ENCODE data around the gene GTSF1L.

Gene GTSF1L

DNA sequence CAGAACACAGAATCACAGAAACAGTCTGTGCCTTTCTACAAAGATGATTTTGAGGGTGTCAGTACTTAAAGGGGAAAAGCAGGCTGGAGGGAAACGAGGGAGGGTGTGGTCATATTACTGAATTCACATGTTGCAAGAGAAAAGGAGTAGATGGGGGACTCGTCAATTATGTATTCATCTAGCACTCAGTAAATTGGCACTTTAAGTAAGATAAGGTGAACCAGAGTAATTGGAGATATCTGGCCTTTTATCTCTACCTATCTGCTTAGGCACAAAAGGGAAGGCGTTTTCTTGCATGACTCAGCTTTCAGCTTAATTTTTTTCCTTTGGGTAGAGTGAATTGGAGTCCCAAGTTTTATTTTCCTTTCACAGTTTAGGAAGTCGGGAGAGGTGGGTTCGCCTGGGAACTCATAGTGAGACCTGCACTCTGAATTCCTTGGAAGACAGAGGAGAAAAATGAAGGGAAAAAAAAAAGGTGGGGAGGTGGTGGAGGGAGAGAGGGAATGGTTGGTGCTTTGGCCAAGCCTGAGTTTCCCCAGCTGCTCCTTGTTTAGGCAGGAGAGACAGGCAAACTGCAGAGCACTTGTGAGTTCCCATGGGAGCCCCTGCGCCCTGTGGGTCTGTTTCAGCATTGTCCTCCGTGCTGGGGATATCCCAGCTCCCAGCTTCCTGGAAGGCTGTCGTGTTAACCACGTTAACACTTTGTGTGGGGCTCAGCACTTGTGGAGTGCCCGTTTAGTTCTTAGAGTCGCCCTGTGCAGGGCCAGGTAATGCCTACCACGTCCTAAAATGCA, 19.7 kb upstream of the GTSF1L start:
- DNase-seq (ENCODE audit: low spot score): no peak

DNA sequence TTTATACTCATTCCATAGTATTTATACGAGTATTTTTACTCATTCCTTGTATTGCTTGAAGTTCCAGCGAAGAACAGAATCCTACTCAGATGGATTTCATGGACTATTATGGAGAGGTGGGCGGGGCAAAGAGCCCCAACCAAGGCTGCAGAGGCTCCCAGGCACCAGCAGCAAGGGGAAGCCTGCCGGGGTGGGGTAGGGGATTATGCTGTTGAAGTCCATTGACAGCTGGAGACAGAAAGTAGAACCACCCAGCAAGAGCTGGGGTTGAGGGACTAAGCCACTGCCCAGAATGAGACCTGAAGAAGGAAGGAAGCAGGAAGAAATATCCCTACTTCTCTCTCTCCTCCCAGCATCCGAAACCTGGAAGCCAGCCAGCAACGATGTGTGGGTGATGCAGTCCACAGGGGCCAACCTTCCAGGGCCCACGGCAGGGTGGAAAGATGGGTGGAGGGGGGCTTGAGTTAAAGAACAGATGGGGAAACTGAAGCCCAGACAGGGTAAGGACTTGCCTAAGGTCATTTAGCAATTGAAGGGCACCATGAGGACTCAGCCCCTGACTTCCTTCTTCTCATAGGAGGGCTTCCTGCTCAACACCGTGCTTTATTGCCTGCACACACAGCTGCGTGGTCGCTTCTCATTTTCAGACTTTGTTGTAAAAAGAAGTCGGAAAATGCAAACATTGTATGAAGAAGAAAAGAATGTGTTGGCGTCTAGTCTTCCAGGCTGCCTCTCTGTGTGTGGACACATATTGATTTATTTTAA, 18.3 kb upstream of the GTSF1L start:
- no peak for DNase-seq (ENCODE audit: low spot score)

DNA sequence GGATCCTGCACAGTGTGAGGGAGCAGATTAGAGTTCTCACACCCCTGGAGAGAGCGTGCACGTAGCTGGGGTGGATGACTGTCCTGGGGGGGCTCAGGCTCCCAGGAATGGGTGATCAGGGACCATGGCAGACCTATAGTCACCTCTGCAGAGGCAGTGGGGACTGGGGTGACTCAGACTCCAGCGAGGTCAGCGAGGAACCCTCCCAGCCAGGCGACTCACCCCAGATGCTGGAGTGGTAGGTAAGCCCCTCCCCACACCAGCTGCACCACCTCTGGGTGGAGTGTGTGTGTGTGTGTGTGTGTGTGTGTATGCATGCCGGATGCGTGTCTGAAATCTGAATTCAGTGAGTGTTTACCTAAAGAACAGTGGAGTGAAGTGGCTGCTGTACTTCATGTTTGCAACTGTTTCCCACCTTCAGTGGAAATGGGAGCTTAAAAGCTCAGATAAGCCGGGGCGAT, 17.4 kb upstream of the GTSF1L start:
- DNase-seq (ENCODE audit: low spot score): no peak

DNA sequence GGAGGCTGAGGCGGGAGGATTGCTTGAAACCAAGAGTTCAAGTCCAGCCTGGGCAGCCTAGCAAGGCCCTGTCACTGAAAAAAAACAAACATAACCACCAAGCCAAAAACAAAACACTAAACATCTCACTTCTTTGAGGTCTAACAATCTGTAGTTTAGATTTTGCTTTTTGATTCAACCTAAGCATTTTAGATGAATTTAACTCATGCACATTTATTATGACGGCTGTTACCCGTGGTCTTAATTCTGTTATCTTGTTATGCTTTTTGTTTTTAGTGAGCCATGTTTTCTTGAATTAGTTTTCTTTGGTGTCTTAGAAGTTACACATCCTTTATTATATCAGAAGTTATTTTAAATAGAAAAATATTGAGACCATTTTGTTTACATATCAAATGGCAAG, 13.8 kb upstream of the GTSF1L start:
- DNase-seq (ENCODE audit: low spot score): no peak

DNA sequence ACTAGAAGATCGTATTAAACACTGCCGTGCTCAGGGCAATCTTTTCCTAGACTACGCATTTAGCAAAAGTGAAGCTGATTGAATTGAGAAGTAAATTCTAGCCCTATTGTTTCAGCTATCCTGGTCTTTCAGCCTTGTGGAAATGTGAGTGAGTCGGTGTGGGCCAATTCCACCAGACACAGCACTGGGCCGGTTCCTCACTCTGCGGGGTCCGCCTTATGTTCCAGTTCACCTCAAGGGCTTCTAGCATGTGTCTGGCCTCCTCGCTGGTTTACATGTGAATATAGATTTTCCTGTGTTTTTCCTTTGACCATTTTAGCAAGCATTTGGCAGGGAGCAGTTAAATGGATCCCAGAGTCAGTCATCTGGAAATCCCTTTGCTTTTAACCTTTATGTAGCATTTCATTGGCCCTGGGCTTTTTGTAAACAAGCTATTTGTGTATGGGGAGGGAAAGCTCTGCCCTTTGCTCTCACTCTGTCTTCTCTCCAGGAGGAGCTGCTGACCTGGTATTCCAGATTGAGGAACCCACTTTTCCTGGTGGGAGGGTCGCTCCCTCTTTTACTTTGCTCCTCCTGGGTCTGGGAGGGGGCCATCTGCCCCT, 12.4 kb upstream of the GTSF1L start:
- DNase-seq (ENCODE audit: low spot score): no peak

DNA sequence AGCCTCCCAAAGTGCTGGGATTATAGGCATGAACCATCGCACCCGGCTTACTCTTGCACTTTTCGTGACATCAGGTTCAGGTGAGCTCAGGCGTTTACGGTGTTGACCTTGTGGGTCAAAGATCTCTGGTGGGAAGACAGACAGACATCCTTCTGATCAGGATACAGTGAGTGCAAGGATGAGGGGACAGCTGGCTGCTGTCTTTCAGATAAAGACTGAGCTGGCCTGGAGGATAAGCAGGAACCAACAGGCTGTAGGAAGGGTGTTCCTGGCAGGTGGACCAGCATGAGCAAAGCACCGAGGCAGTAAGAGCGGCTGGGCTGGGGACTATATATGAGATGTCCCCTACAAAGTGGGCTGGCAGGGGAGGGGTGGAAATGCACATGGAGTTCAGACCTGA, 11.1 kb upstream of the GTSF1L start:
- DNase-seq (ENCODE audit: low spot score): no peak

DNA sequence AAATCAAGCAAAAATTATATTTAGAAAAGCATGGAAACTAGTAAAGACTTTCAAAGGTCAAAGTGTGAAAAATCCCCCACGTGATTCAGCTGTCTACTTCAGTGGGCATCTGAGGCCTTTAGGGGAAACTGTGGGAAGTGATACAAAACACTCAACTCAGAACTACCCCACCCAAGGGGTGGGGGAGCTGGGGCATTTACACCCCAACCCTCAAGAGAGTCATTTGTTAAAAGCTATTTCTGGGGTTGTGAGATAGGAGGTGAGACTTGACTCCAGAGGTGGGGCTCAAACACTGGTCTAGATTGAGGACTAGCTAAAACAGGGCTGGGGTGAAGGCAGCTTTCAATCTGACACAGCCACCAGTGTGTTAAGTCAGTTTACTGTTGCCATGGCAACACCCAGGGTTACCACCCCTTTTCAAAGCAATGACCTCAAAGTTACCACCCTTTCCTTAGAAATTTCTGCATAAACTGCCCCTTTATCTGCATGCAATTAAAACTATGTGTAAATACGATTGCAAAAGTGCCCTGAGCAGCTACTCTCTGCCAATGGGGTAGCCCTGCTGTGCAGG, 9.9 kb upstream of the GTSF1L start:
- no peak for DNase-seq (ENCODE audit: low spot score)

DNA sequence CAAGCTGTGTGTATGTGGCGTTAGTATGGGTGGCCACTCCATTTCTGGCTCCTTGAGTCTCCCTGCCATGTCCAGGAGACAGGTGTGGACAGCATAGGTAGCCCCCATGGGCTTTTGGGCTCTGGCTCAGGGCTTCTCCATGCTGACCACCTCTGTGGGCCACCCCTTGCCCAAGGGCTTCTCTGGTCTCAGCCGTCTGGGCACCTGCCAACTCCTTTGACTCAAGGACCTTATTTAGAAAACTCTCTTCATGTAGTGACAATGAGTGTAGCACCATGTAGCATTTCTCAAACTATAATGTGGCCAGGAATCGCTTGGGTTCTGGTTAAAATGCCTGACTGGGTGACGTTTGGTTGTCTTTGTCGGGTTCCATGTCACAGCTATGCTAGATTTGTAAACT, 5.1 kb upstream of the GTSF1L start:
- DNase-seq (ENCODE audit: low spot score): no peak

DNA sequence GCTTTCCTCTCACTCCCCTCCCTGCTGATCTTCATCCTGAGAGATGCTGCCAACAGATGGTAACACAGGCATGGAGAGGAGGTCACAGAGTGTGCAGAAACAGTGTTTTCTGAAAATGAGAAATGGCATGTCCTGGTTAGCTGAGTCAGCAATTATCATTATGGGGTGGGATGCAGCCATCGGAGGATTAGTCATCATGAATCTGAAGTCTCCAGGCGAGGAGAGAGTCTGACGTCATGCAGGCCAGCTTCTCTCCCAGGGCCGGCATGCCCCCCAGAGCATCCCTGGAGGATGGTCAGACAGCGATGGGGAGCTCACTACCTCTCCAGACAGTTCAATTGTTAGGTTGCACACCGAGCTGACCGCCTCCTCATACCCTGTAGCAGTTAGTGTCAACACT, 4.7 kb upstream of the GTSF1L start:
- DNase-seq (ENCODE audit: low spot score): no peak

DNA sequence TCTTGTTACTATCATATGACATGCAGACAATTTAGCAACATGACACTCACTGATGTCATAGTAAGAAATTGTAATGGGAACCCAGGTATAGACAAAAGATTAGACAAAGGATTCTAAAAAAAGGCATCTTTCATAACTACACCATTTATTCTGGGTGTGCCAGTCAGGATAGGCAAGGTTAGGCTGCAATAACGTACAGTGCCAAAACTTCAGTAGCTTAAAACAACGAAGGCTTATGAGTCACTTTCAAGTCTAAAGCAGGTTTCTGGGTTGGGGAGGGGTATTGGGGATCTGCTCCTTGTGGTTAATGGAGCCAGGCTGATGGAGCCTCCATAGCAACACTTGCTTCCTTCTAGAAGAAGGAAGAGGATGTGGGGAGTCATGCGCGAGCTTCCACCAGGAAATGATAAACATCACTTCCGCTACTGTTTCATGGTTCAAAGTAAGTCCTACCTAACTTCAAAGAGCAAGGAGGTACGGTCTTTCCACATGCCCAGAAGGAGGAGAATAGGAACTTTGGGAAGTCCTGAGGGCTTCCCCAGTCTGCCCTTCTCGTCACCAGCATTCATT, 2.0 kb upstream of the GTSF1L start:
- peak; percentile 14 for DNase-seq (ENCODE audit: low spot score)

DNA sequence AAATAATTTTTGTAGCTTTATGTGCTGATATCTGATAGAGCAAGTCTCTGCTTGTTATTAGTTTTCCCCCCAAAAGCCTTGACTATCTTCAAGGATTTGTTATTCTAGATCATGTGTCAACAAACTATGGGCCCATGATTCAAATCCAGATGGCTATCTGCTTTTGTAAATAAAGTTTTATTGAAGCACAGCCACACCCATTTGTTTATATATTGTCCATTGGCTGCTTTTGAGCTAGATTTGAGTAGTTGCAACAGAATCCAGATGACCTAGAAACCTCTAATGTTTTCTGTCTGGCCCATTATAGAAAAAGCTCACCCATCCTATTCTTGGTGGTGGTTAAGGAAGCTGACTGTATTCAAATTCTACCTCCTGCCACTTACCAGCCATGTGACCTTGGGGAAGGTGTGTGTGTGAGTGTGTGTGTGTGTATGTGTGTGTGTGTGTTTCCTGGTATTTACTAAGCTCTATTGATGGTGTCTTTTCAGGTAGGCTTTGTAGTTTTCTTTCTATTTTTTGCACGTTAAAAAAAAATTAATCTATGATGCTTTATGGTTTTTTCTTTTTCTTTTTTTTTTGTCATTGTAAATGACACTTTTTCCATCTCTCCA, 1.3 kb upstream of the GTSF1L start:
- peak; percentile 48 for DNase-seq (ENCODE audit: low spot score)

DNA sequence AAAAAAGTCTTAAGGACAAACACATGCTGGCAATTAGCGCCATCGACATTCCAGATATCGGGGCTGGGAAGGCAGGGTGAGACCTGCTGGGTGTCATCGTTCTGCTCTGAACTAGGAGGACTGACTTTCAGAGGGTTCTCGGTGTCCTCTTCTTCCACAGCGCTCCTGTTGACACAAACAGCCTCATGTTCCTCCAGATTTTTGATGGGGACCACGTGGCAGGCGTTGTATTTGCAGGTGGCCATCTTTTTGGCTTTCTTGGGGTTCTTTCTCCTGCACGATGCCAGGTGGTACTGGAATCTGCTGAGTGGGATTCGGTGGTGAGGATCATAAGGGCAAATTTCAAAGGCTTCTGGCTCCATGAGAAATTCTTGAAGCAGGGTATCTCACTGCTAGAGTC, 469 bp downstream of the GTSF1L start:
- no peak for DNase-seq (ENCODE audit: low spot score)

DNA sequence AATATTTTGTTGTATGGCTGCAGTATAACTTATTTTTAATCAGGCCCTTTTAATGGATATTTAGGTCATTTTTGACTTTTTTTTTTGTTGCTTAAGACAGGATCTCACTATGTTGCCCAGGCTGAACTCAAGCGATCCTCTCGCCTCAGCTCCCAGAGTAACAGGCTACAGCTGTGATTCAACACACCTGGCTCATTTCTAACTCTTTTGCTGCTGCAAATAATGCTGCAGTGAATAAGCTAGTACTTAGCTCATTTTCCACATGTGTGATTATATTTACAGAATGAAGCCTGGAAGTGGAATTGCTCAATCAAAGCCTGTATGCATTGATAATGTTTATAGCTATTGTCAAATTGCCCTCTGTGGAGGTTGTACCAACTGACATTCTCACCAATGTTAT, 1.1 kb downstream of the GTSF1L start:
- DNase-seq (ENCODE audit: low spot score): no peak

DNA sequence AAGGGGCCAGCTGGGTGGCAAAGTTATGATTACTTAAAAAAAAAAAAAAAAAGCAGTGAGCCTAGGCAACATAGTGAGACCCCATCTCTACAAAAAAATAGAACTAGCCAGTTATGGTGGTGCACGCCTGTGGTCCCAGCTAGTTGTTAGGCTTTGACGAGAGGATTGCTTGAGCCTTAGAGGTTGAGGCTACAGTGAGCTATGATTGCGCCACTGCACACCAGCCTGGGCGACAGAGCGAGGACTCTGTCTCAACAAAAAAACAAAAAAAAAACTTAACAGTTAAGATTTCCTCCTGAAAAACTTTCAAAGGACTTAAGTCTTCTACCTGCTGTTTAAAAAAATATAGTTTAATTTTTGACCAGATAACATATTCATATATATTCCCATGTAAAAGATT, 2.4 kb downstream of the GTSF1L start:
- DNase-seq (ENCODE audit: low spot score): no peak

DNA sequence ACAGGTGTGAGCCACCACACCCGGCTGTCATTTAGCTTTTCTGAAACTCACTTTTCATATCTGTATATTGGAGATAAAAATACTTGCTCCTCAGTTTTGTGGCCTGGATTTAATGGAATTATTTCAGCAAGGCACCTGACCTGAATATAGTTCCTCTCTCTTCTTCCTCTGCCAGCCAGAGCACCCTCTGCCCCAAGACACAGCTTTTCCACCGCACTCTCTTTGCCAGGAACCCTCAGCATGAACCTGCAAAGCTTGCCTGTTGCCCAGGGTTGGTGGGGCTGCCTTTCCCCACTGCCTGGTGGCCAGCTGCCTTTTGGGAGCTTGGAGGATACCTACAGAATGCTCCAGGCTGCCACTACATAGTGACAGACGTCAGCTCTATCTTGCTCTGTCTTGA, 3.1 kb downstream of the GTSF1L start:
- no peak for DNase-seq (ENCODE audit: low spot score)

DNA sequence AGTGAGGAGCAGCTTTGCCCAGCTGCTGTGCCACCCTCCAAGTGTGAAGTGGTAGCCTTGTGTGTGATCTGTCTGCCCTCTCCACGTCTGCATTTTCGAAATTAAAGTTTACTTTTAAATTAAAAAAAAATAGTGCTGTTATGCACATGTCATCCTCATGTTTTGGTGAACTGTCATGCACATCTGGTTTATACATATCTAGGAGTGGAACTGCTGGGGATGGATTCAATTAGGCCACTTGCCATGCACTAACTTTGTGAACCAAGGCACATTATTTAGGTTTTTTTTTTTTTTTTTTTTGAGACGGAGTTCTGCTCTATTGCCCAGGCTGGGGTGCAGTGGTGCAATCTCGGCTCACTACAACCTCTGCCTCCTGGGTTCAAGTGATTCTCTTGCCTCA, 3.6 kb downstream of the GTSF1L start:
- DNase-seq (ENCODE audit: low spot score): no peak

DNA sequence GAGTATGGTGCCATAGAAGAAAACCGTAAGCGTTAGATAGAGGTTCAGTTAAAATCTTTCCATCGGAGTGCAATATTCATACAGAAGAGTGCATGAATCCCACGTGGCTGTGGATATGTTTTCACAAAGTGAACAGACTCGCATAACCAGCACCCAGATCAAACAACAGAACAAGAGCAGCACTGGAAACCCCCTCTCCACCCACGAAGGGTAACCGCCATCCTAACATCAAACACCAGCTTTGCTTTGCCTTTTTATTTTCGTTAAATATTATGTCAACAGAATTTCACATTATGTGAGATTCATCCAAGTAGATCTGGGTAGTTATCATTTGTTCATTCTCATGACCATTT, 4.7 kb downstream of the GTSF1L start:
- DNase-seq (ENCODE audit: low spot score): peak; percentile 67

DNA sequence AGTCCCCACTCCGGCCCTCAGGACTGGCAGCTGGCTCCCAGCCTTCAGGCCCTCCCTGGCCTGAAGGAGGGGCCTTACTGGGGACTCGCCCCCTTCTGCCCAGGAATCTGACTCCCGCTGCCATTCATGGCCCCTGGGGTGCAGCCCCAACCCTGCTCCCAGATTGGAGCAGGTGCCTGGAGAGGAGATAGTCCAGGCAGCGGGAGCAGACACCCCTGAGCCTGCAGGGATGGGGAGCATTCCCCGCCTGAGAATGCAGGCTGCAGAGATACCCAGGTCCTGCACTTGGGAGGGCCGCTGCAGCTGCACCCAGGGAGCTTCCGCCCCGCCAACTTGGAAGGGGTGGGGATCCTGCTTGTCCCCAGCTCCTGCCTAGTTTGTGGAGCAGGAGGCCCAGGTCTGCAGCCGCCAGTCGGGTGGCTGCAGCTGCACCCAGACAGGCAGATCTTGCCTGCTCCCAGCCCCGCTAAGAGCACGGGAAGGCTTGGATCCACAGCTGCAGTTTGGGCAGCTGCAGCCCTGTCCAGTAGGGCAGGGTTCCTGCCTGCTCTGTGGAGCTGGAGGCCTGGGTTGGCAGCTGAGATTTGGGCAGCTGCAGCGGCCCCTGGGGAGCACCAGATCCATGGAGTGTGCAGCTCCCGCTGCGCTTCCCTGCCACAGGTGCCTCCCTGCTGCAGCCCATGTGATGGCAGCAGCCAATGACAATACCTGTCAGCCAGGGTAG, 5.2 kb downstream of the GTSF1L start:
- DNase-seq (ENCODE audit: low spot score): no peak

DNA sequence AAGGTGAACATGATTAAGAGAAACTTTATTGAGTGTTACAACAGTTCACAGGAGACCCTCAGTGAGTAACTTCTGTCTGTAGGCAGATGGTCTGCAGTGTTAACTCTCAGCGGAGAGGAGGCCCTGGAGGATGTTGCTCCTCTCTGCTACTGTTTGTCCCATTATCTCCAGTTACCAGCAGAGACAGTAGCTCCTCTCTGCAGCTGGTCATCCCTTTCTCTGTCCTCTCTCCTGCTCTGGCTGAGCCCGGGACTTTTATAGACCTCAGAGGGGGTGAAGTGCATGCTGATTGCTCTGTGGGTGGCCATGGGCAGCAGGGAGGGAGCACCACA, 5.7 kb downstream of the GTSF1L start:
- DNase-seq (ENCODE audit: low spot score): no peak

DNA sequence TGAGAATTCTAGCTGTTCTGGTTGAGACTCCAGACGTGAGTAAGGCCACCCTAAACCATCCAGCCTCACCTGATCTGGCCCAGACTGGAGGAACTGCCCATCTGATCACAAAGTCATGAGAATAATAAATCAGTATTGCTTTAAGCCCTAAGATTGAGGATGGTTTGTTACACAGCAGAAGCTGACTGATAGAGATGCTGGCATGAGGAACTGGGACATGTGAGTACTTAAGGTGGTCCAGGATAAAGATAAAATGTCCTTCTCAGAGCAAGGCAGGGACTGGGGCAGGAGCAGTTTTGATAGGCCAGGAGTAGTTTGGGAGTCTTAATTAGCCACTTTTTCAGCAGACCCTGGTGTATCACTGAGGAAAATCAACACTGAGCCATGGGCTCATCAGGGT, 6.8 kb downstream of the GTSF1L start:
- no peak for DNase-seq (ENCODE audit: low spot score)

DNA sequence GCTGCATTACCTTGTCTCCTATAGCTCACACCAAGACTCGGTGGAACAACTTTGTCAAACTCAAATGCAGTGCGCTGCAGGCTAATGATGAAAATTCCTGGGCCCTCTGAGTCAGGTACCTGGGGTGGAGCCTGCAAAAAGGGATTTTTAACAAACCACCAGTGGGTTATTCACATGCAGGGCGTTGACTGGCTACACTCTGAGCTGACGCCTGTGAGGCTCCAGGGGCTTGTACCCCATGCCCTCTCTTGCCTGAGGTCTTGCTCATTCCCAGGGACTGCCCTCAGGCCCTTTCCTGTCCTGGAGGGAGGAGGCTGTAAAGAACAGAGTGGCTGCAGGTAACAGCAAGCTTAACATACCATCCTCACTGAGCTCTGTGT, 9.2 kb downstream of the GTSF1L start:
- no peak for DNase-seq (ENCODE audit: low spot score)
